Activated CD4-positive, alpha-beta T cell treated with anti-CD3 and anti-CD28 coated beads, Interleukin-10, Interleukin-2, amounts not matched to agents 100 ng/mL and 50 ng/mL, durations not matched to agents 16 hours and 8 hours (primary cell): Measurements from ENCODE around the gene SLC4A5.
"Not testable (repeated sequence)": the region's sequence is repeated elsewhere in the genome, so short reads cannot be mapped to it uniquely, and the experiment has no call there.

Experiments used
- DNase-seq: peaks from one replicate; pipeline ENCODE4 v3.0.0-alpha.2; 2020

The SLC4A5 gene

GRCh38 chr2:74226648-74227213 is 116.5 kb downstream of the SLC4A5 start:
- DNase-seq, result no peak

- no peak for DNase-seq
Observed at GRCh38 chr2:74225698-74226459, 117.3 kb downstream of the SLC4A5 start.

GRCh38 chr2:74223941-74224770 is 119.1 kb downstream of the SLC4A5 start:
- no peak for DNase-seq

- no peak for DNase-seq
Observed at GRCh38 chr2:74222300-74222650, 120.9 kb downstream of the SLC4A5 start.

GRCh38 chr2:74221604-74222299 is 121.5 kb downstream of the SLC4A5 start:
- DNase-seq, result no peak

- no peak for DNase-seq
Observed at GRCh38 chr2:74221091-74221490, 122.1 kb downstream of the SLC4A5 start.

- DNase-seq, result no peak
Observed at GRCh38 chr2:74219846-74220486, 123.2 kb downstream of the SLC4A5 start.

GRCh38 chr2:74216642-74217041 is 126.6 kb downstream of the SLC4A5 start:
- no peak for DNase-seq

GRCh38 chr2:74215771-74216170 is 127.4 kb downstream of the SLC4A5 start:
- DNase-seq, result not testable (repeated sequence)

GRCh38 chr2:74212702-74213410 is 130.4 kb downstream of the SLC4A5 start:
- DNase-seq, result no peak

GRCh38 chr2:74206180-74206688 is 137.0 kb downstream of the SLC4A5 start:
- peak; percentile 87 for DNase-seq

- peak; percentile 66 for DNase-seq
Observed at GRCh38 chr2:74205596-74205995, 137.6 kb downstream of the SLC4A5 start.

GRCh38 chr2:74205113-74205512 is 138.1 kb downstream of the SLC4A5 start:
- DNase-seq, result no peak

- no peak for DNase-seq
Observed at GRCh38 chr2:74204436-74204835, 138.8 kb downstream of the SLC4A5 start.

GRCh38 chr2:74201596-74201995 is 141.6 kb downstream of the SLC4A5 start:
- DNase-seq, result no peak

- no peak for DNase-seq
Observed at GRCh38 chr2:74201196-74201595, 142.0 kb downstream of the SLC4A5 start.

- peak; percentile 45 for DNase-seq
Observed at GRCh38 chr2:74199871-74200305, 143.3 kb downstream of the SLC4A5 start.

GRCh38 chr2:74199275-74199701 is 143.9 kb downstream of the SLC4A5 start:
- DNase-seq, result no peak

GRCh38 chr2:74198461-74199274 is 144.5 kb downstream of the SLC4A5 start, which contains the start of gene MTHFD2:
MTHFD2 (plus strand) TSS chr2:74198615; CDS start chr2:74198642, 27 bp downstream.
- peak; percentile 98 for DNase-seq

- DNase-seq, result no peak
Observed at GRCh38 chr2:74198023-74198460, 145.2 kb downstream of the SLC4A5 start.

GRCh38 chr2:74197049-74197448 is 146.2 kb downstream of the SLC4A5 start:
- no peak for DNase-seq
